ENCODE data around the gene COL9A3. TPM values are rescaled to one million over a fixed set of nuclear protein-coding genes. Genes with fewer than 3 reads are reported as not detected.
A peak's percentile ranks its signal among the peaks of the same experiment; 100 is the strongest.

COL9A3 gene
- total RNA-seq, 1 experiment from 2014 or later = 150 TPM

DNA sequence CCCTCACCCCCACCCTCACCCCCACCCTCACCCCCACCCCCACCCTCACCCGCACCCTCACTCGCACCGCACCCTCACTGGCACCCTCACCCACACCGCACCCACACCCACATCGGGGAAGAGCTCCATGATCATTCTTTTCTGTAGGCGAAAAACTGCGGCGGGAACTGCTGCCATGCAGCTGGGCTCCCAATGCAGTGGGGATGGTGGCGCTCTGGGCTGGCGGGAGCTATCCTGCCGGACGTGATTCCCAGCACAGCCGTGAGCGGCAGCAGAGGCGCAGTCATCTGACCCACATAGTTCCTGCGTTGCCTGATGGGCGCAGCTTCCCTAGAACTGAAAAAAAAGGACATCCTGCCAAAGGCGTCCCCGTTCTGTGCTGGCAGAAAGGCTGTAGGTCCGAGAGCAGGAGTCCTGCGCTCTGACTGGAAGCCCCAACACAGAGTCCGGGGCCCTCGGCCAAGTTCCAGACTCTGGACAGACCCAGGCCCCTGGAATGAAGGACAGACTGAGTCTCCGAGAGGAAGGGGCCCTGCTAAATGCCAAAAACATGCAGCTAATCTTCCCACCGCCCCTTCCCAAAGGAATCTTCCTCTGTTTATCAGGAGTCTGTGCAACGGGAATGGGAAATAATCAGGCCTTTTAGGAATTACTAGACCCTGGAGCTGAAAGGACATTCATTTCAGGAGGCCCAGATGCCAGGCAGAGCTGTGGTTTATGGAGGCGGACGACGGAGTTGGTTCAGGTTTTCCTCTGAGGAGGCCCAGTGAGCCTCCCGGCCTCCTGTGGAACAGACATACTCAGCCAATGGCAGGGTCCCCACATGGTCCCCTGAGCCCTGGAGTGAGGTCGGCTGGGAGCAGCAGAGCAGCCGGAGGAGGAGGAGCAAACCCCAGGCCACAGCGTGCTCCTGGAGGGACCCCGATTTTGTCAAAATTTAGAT lies 58.8 kb downstream of the COL9A3 start:
- Histone ChIP-seq H2AFZ (ENCODE audit: low read length) (no peak overlapping the region), H3K4me2 (ENCODE audit: insufficient read depth, insufficient read length, low read length) (no peak overlapping the region), H3K4me1 (ENCODE audit: insufficient read depth, low read length) (no peaks in the 10 kb centered on the region), H3K56ac (ENCODE audit: insufficient read length, low read depth, low read length) (no peak overlapping the region), H3K9me3 (ENCODE audit: control insufficient read depth, low read depth, low read length) (no peaks in the 10 kb centered on the region), H3K27me3 (ENCODE audit: insufficient read depth, low read length) (no peaks in the 10 kb centered on the region), H4K5ac (ENCODE audit: insufficient read length, low read depth, low read length) (no peak overlapping the region), H4K91ac (ENCODE audit: insufficient read length, low read depth, low read length) (no peak overlapping the region), H3K23ac (ENCODE audit: insufficient read length, low read depth, low read length) (no peak overlapping the region), H3K9ac (ENCODE audit: extremely low read depth, insufficient read length, low read length) (no peak overlapping the region), H2BK5ac (ENCODE audit: insufficient read length, low read length) (no peak overlapping the region), H2BK15ac (ENCODE audit: low read depth, low read length) (no peak overlapping the region), H3K4ac (ENCODE audit: low read depth, low read length) (no peak overlapping the region), H3T11ph (ENCODE audit: low read length) (no peak overlapping the region), H3K27ac (ENCODE audit: insufficient read length, low read depth, low read length) (no peak overlapping the region), H3K18ac (ENCODE audit: insufficient read length, low read depth, low read length) (no peak overlapping the region), H2BK20ac (ENCODE audit: low read depth, low read length, poor library complexity, severe bottlenecking) (no peak overlapping the region), H4K20me1 (ENCODE audit: control insufficient read depth, insufficient read depth, insufficient read length) (no peaks in the 10 kb centered on the region), H2BK12ac (ENCODE audit: insufficient read length, low read depth, low read length) (no peak overlapping the region), H2AK5ac (ENCODE audit: insufficient read length, low read length) (no peak overlapping the region), H3K79me1 (ENCODE audit: insufficient read depth, low read depth, low read length, poor library complexity, severe bottlenecking) (no peaks in the 10 kb centered on the region), H3K14ac (ENCODE audit: insufficient read depth, low read length) (0 out of 2 replicates have a peak overlapping the region, but pooled peaks have one; percentile 25), H3K79me2 (ENCODE audit: insufficient read depth, low read length) (no peaks in the 10 kb centered on the region), H4K8ac (replicated peaks; ENCODE audit: insufficient read length, low read depth, low read length) (no peak overlapping the region), H3K23me2 (ENCODE audit: insufficient read length, low read depth, low read length, poor library complexity, severe bottlenecking) (no peaks in the 10 kb centered on the region), H2BK120ac (ENCODE audit: low read depth, low read length, poor library complexity, severe bottlenecking) (no peak overlapping the region)
- peaks cover 8% of the 10 kb centered on the region for H3K27me3 Mint-ChIP-seq (ENCODE audit: low read depth)
- WGBS (ENCODE audit: extremely low coverage, insufficient read length, low lambda C conversion rate) = no CpG with 5 or more reads among the region's 34 CpGs
- no peak overlapping the region for H3K4me3 Mint-ChIP-seq
- peaks cover 0 to 8% (median 0%) of the 10 kb centered on the region in 3 experiments; a peak in 1 of 7 replicates for H3K36me3 Mint-ChIP-seq (ENCODE audit: insufficient read depth in 1 of 3, low read depth in 3 of 3)
- peak overlapping the region in 2 of 3 experiments; percentile 82 to 88; a peak in 4 of 7 replicates for H3K27ac Mint-ChIP-seq
- H3K9me3 Mint-ChIP-seq = peaks cover 2 to 10% of the 10 kb centered on the region in 2 experiments; a peak in 4 of 5 replicates
- H3K4me1 Mint-ChIP-seq = peaks cover 24 to 31% of the 10 kb centered on the region in 2 experiments
- peak; percentile 95 for DNase-seq
- TF ChIP-seq, protein P1, sequence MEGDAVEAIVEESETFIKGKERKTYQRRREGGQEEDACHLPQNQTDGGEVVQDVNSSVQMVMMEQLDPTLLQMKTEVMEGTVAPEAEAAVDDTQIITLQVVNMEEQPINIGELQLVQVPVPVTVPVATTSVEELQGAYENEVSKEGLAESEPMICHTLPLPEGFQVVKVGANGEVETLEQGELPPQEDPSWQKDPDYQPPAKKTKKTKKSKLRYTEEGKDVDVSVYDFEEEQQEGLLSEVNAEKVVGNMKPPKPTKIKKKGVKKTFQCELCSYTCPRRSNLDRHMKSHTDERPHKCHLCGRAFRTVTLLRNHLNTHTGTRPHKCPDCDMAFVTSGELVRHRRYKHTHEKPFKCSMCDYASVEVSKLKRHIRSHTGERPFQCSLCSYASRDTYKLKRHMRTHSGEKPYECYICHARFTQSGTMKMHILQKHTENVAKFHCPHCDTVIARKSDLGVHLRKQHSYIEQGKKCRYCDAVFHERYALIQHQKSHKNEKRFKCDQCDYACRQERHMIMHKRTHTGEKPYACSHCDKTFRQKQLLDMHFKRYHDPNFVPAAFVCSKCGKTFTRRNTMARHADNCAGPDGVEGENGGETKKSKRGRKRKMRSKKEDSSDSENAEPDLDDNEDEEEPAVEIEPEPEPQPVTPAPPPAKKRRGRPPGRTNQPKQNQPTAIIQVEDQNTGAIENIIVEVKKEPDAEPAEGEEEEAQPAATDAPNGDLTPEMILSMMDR (conservative IDR thresholded peaks at IDR 0.05) = peak; percentile 58

Measured in H9 (cell line).